Liver (tissue), 9 donors: ENCODE data around the gene EEFSEC. TPM values are rescaled to one million over a fixed set of nuclear protein-coding genes. Genes with fewer than 3 reads are reported as not detected.

ENCODE experiments used
- DNase-seq: peaks from one replicate; pipeline ENCODE4 v3.0.0-alpha.2; 2017; ENCODE audit warnings: low spot score
- H3K27ac ChIP-seq, 2 donors: one replicate each; pipeline ENCODE4 v1.7.0; 2013; ENCODE audit warnings: inconsistent platforms in 2 of 2, low read length in 2 of 2, control low read depth in 1 of 2, low read depth in 1 of 2, mild to moderate bottlenecking in 1 of 2
- H3K27me3 ChIP-seq, 4 donors: one replicate each; pipeline versions ENCODE4 v1.6.1 to v1.7.0; 2013; ENCODE audit warnings: low read length in 3 of 4, inconsistent platforms in 1 of 4, mild to moderate bottlenecking in 1 of 4, moderate library complexity in 1 of 4; ENCODE audit not compliant: control insufficient read depth in 4 of 4, insufficient read depth in 4 of 4
- H3K36me3 ChIP-seq, 4 donors: one replicate each; pipeline versions ENCODE4 v1.6.1 to v1.7.0; 2013; ENCODE audit warnings: low read length in 3 of 4, mild to moderate bottlenecking in 3 of 4, low read depth in 1 of 4, moderate library complexity in 1 of 4; ENCODE audit not compliant: control insufficient read depth in 4 of 4, insufficient read depth in 3 of 4
- H3K4me1 ChIP-seq, 4 donors: one replicate each; pipeline versions ENCODE4 v1.6.1 to v1.7.0; 2013; ENCODE audit warnings: low read length in 3 of 4, mild to moderate bottlenecking in 3 of 4, moderate library complexity in 1 of 4; ENCODE audit not compliant: control insufficient read depth in 4 of 4, insufficient read depth in 4 of 4
- H3K4me3 ChIP-seq, 3 donors: one replicate each; pipeline versions ENCODE4 v1.6.1 to v1.7.0; 2013; ENCODE audit warnings: low read length in 3 of 3, control low read depth in 1 of 3, low read depth in 1 of 3, mild to moderate bottlenecking in 1 of 3
- H3K9ac ChIP-seq, 2 donors: one replicate each; pipeline ENCODE4 v1.7.0; 2013; ENCODE audit warnings: low read length in 2 of 2, mild to moderate bottlenecking in 2 of 2, moderate library complexity in 2 of 2, control low read depth in 1 of 2, low read depth in 1 of 2
- H3K9me3 ChIP-seq, 4 donors: one replicate each; pipeline versions ENCODE4 v1.6.1 to v1.7.0; 2013; ENCODE audit warnings: low read length in 3 of 4; ENCODE audit not compliant: control insufficient read depth in 4 of 4
- EGR1 ChIP-seq, 2 donors: IDR thresholded peaks; 2 replicates each; pipeline ENCODE4 v1.6.1; 2016 to 2018; ENCODE audit warnings: antibody characterized with exemption in 2 of 2, low read depth in 2 of 2
- FOXA1 ChIP-seq: IDR thresholded peaks from 2 replicates; pipeline ENCODE4 v1.6.1; 2016; ENCODE audit warnings: antibody characterized with exemption
- FOXA2 ChIP-seq: IDR thresholded peaks from 2 replicates; pipeline ENCODE4 v1.6.1; 2016; ENCODE audit warnings: antibody characterized with exemption
- GABPA ChIP-seq, 2 donors: IDR thresholded peaks in 1 of 2; conservative IDR thresholded peaks in 1 of 2; 2 replicates each; pipeline ENCODE4 v1.6.1; 2016; ENCODE audit warnings: antibody characterized with exemption in 2 of 2, mild to moderate bottlenecking in 1 of 2, moderate library complexity in 1 of 2
- HNF4A ChIP-seq, 2 donors: conservative IDR thresholded peaks; 2 replicates each; pipeline ENCODE4 v1.6.1; 2016; ENCODE audit warnings: antibody characterized with exemption in 2 of 2, mild to moderate bottlenecking in 2 of 2
- HNF4G ChIP-seq: IDR thresholded peaks from 2 replicates; pipeline ENCODE4 v1.6.1; 2016; ENCODE audit warnings: antibody characterized with exemption
- JUND ChIP-seq, 2 donors: IDR thresholded peaks; 2 replicates each; pipeline ENCODE4 v1.6.1; 2016; ENCODE audit warnings: antibody characterized with exemption in 2 of 2
- NR2F2 ChIP-seq: IDR thresholded peaks from 2 replicates; pipeline ENCODE4 v1.6.1; 2016; ENCODE audit warnings: antibody characterized with exemption
- RAD21 ChIP-seq, 2 donors: IDR thresholded peaks; 2 replicates each; pipeline ENCODE4 v1.6.1; 2016; ENCODE audit warnings: antibody characterized with exemption in 2 of 2, mild to moderate bottlenecking in 2 of 2
- RXRA ChIP-seq, 2 donors: IDR thresholded peaks; 2 replicates each; pipeline ENCODE4 v1.6.1; 2017 to 2018; ENCODE audit warnings: antibody characterized with exemption in 2 of 2, mild to moderate bottlenecking in 1 of 2
- SP1 ChIP-seq: IDR thresholded peaks from 2 replicates; pipeline ENCODE4 v1.6.1; 2018; ENCODE audit warnings: antibody characterized with exemption, mild to moderate bottlenecking
- TAF1 ChIP-seq: conservative IDR thresholded peaks from 2 replicates; pipeline ENCODE4 v1.6.1; 2016; ENCODE audit warnings: antibody characterized with exemption, mild to moderate bottlenecking
- YY1 ChIP-seq: IDR thresholded peaks from 2 replicates; pipeline ENCODE4 v1.6.1; 2016; ENCODE audit warnings: antibody characterized with exemption, mild to moderate bottlenecking
- WGBS: extraction: QIAGEN DNeasy Blood & Tissue Kit; methylation state at CpG from one replicate; pipeline ENCODE4 v1.1.7; 2013; 5-methylcytosine and 5-hydroxymethylcytosine counted together
- polyA plus RNA-seq, 2 donors: library from polyadenylated mRNA; stranded (reverse) in 1 of 2; unstranded in 1 of 2; fragments of 200-250 nt in 1 of 2; fragments of >200 nt in 1 of 2; fragmentation: Nextera tagmentation in 1 of 2; extraction: Ambion mirVana in 1 of 2; gene quantifications; one replicate each; pipeline versions ENCODE4 v1.2.1 to v1.2.3, GENCODE V29; 2013 to 2015
- total RNA-seq, 2 donors: library from RNA; depleted of rRNA; stranded (reverse); fragments of >200 nt; gene quantifications; one replicate each; pipeline ENCODE4 v1.2.3, GENCODE V29; 2014
- TF ChIP-seq, protein P1 (sequence below): IDR thresholded peaks from 2 replicates; pipeline ENCODE4 v1.6.1; 2016; ENCODE audit warnings: antibody characterized with exemption
- TF ChIP-seq, protein P2 (sequence below): IDR thresholded peaks from 2 replicates; pipeline ENCODE4 v1.6.1; 2016; ENCODE audit warnings: antibody characterized with exemption
- TF ChIP-seq, protein P3 (sequence below): IDR thresholded peaks from 2 replicates; pipeline ENCODE4 v1.6.1; 2016; ENCODE audit warnings: antibody characterized with exemption
- TF ChIP-seq, protein P4 (sequence below): fragments of 150-350 bp; IDR thresholded peaks from 2 replicates; pipeline ENCODE4 v1.5.1; 2017; ENCODE audit warnings: improper control_type of control experiment, low read depth, low read length; ENCODE audit not compliant: missing input control
- TF ChIP-seq, protein P5 (sequence below): IDR thresholded peaks from 2 replicates; pipeline ENCODE4 v1.6.1; 2016; ENCODE audit warnings: antibody characterized with exemption, mild to moderate bottlenecking
- donor health status: healthy.
- donor health status: healthy.
- donor health status: healthy.
- donor health status: healthy.
- donor health status: healthy.

The EEFSEC gene
- total and polyA plus RNA-seq, 4 donors = 8.4 to 13.1 (median 10.7) TPM

DNA sequence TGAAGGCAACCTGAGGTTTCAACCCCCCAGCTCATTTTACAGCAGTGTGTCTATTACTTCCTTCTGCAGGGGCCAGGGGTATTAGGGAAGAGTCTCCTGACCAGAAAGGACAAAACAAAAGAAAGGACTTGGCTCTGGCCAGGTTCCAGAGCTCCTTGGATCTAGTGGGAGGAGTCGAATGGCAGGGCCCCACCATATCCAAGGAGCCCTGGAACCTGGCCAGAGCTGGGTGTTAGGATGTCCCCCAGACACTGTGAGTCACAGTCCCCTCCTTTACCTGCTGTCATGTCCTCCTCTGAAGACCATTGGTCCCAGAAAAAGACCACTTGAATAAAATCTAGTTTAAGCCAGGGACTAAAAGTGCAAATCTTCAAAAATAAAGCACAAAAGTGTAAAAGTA lies 113.2 kb downstream of the EEFSEC start:
- DNase-seq = no peak
- Histone ChIP-seq H3K4me1 (no peaks in the 10 kb centered on the region), H3K36me3 (peaks cover 1 to 22% (median 2%) of the 10 kb centered on the region in 4 donors), H3K9ac (no peak overlapping the region), H3K27me3 (no peaks in the 10 kb centered on the region), H3K9me3 (no peaks in the 10 kb centered on the region), H3K27ac (no peak overlapping the region), H3K4me3 (no peak overlapping the region)
- no peak for TF ChIP-seq FOXA2
- no peak for TF ChIP-seq RAD21 (IDR thresholded peaks at IDR 0.05)
- no peak for TF ChIP-seq JUND (IDR thresholded peaks at IDR 0.05)
- TF ChIP-seq, protein P1, sequence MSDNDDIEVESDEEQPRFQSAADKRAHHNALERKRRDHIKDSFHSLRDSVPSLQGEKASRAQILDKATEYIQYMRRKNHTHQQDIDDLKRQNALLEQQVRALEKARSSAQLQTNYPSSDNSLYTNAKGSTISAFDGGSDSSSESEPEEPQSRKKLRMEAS = no peak
- TF ChIP-seq TAF1 = no peak
- TF ChIP-seq, protein P2, sequence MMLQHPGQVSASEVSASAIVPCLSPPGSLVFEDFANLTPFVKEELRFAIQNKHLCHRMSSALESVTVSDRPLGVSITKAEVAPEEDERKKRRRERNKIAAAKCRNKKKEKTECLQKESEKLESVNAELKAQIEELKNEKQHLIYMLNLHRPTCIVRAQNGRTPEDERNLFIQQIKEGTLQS = no peak
- no peak for TF ChIP-seq GABPA (IDR thresholded peaks at IDR 0.05 in 1 of 2, conservative IDR thresholded peaks at IDR 0.05 in 1 of 2)
- no peak for TF ChIP-seq HNF4A (conservative IDR thresholded peaks at IDR 0.05)
- TF ChIP-seq, protein P3, sequence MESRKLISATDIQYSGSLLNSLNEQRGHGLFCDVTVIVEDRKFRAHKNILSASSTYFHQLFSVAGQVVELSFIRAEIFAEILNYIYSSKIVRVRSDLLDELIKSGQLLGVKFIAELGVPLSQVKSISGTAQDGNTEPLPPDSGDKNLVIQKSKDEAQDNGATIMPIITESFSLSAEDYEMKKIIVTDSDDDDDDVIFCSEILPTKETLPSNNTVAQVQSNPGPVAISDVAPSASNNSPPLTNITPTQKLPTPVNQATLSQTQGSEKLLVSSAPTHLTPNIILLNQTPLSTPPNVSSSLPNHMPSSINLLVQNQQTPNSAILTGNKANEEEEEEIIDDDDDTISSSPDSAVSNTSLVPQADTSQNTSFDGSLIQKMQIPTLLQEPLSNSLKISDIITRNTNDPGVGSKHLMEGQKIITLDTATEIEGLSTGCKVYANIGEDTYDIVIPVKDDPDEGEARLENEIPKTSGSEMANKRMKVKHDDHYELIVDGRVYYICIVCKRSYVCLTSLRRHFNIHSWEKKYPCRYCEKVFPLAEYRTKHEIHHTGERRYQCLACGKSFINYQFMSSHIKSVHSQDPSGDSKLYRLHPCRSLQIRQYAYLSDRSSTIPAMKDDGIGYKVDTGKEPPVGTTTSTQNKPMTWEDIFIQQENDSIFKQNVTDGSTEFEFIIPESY = no peak
- TF ChIP-seq, protein P4, sequence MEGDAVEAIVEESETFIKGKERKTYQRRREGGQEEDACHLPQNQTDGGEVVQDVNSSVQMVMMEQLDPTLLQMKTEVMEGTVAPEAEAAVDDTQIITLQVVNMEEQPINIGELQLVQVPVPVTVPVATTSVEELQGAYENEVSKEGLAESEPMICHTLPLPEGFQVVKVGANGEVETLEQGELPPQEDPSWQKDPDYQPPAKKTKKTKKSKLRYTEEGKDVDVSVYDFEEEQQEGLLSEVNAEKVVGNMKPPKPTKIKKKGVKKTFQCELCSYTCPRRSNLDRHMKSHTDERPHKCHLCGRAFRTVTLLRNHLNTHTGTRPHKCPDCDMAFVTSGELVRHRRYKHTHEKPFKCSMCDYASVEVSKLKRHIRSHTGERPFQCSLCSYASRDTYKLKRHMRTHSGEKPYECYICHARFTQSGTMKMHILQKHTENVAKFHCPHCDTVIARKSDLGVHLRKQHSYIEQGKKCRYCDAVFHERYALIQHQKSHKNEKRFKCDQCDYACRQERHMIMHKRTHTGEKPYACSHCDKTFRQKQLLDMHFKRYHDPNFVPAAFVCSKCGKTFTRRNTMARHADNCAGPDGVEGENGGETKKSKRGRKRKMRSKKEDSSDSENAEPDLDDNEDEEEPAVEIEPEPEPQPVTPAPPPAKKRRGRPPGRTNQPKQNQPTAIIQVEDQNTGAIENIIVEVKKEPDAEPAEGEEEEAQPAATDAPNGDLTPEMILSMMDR = no peak
- TF ChIP-seq NR2F2 = no peak
- TF ChIP-seq HNF4G = no peak
- TF ChIP-seq FOXA1 = no peak
- TF ChIP-seq, protein P5, sequence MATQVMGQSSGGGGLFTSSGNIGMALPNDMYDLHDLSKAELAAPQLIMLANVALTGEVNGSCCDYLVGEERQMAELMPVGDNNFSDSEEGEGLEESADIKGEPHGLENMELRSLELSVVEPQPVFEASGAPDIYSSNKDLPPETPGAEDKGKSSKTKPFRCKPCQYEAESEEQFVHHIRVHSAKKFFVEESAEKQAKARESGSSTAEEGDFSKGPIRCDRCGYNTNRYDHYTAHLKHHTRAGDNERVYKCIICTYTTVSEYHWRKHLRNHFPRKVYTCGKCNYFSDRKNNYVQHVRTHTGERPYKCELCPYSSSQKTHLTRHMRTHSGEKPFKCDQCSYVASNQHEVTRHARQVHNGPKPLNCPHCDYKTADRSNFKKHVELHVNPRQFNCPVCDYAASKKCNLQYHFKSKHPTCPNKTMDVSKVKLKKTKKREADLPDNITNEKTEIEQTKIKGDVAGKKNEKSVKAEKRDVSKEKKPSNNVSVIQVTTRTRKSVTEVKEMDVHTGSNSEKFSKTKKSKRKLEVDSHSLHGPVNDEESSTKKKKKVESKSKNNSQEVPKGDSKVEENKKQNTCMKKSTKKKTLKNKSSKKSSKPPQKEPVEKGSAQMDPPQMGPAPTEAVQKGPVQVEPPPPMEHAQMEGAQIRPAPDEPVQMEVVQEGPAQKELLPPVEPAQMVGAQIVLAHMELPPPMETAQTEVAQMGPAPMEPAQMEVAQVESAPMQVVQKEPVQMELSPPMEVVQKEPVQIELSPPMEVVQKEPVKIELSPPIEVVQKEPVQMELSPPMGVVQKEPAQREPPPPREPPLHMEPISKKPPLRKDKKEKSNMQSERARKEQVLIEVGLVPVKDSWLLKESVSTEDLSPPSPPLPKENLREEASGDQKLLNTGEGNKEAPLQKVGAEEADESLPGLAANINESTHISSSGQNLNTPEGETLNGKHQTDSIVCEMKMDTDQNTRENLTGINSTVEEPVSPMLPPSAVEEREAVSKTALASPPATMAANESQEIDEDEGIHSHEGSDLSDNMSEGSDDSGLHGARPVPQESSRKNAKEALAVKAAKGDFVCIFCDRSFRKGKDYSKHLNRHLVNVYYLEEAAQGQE = no peak
- no peak for TF ChIP-seq YY1
- TF ChIP-seq EGR1 (IDR thresholded peaks at IDR 0.05; ENCODE audit: low read depth in 2 of 2) = no peak
- no peak for TF ChIP-seq SP1
- no peak for TF ChIP-seq RXRA (IDR thresholded peaks at IDR 0.05)
- WGBS = 89% methylated on average over 1 of the region's 1 CpG
